ENCODE measurements around the gene CABP5.
"Not testable (repeated sequence)": the region's sequence is repeated elsewhere in the genome, so short reads cannot be mapped to it uniquely, and the experiment has no call there.

Gene CABP5

GRCh38 chr19:48043675-48044258 lies at the start of gene CABP5:
TSS of gene CABP5 (minus strand) at chr19:48044079. CDS start at chr19:48043922, 157 bp downstream.
- no peak within 1 kb of the TSS for H2AFZ ChIP-seq (ENCODE audit: low read depth, low read length, severe bottlenecking)
- H4K20me1 ChIP-seq (ENCODE audit: low read depth, low read length) = no peaks in the 10 kb centered on the region
- no peak within 1 kb of the TSS for H3K4me3 ChIP-seq (ENCODE audit: insufficient read depth, low read length, poor library complexity, severe bottlenecking)
- no peaks in the 10 kb centered on the region for H3K27me3 ChIP-seq (ENCODE audit: low read length)
- H3K79me2 ChIP-seq (ENCODE audit: insufficient read depth, low read length) = no peaks in the 10 kb centered on the region
- no peaks in the 10 kb centered on the region for H3K36me3 ChIP-seq (ENCODE audit: low read length)
- H3K9me2 ChIP-seq (replicated peaks; ENCODE audit: insufficient read depth, low read length) = no peaks in the 10 kb centered on the region
- H3K9me3 ChIP-seq (ENCODE audit: insufficient read depth, low read length) = no peaks in the 10 kb centered on the region
- H3K9ac ChIP-seq (ENCODE audit: low read length) = no peak within 1 kb of the TSS
- H3K27ac ChIP-seq (ENCODE audit: low read depth, low read length) = no peak within 1 kb of the TSS
- H3K4me2 ChIP-seq (ENCODE audit: low read depth, low read length, poor library complexity, severe bottlenecking) = no peak within 1 kb of the TSS
- no peaks in the 10 kb centered on the region for H3F3A ChIP-seq (ENCODE audit: insufficient read depth)
- TF ChIP-seq CTCF (IDR thresholded peaks at IDR 0.05; ENCODE audit: insufficient read depth, low read length, poor library complexity, severe bottlenecking) = no peak
- TF ChIP-seq EZH2phosphoT487 (conservative IDR thresholded peaks at IDR 0.05; ENCODE audit: low read length) = no peak

GRCh38 chr19:48091111-48091718 lies 47.3 kb upstream of the CABP5 start:
- H3K9me3 ChIP-seq (ENCODE audit: insufficient read depth, low read length); H3K27me3 ChIP-seq (ENCODE audit: low read length); H3K9me2 ChIP-seq (replicated peaks; ENCODE audit: insufficient read depth, low read length); H3K36me3 ChIP-seq (ENCODE audit: low read length); H3K9ac ChIP-seq (ENCODE audit: low read length); H3F3A ChIP-seq (ENCODE audit: insufficient read depth); H3K4me3 ChIP-seq (ENCODE audit: insufficient read depth, low read length, poor library complexity, severe bottlenecking); H2AFZ ChIP-seq (ENCODE audit: low read depth, low read length, severe bottlenecking); H3K27ac ChIP-seq (ENCODE audit: low read depth, low read length); H3K4me2 ChIP-seq (ENCODE audit: low read depth, low read length, poor library complexity, severe bottlenecking); H4K20me1 ChIP-seq (ENCODE audit: low read depth, low read length); H3K79me2 ChIP-seq (ENCODE audit: insufficient read depth, low read length): not testable (repeated sequence)

GRCh38 chr19:48090281-48090802 lies 46.5 kb upstream of the CABP5 start:
- Histone ChIP-seq H3F3A (ENCODE audit: insufficient read depth) (no peaks in the 10 kb centered on the region), H4K20me1 (ENCODE audit: low read depth, low read length) (no peaks in the 10 kb centered on the region), H3K27ac (ENCODE audit: low read depth, low read length) (no peak overlapping the region), H3K4me2 (ENCODE audit: low read depth, low read length, poor library complexity, severe bottlenecking) (no peak overlapping the region), H3K9ac (ENCODE audit: low read length) (no peak overlapping the region), H3K27me3 (ENCODE audit: low read length) (no peaks in the 10 kb centered on the region), H3K9me2 (replicated peaks; ENCODE audit: insufficient read depth, low read length) (no peaks in the 10 kb centered on the region), H3K36me3 (ENCODE audit: low read length) (no peaks in the 10 kb centered on the region), H3K9me3 (ENCODE audit: insufficient read depth, low read length) (no peaks in the 10 kb centered on the region), H3K4me3 (ENCODE audit: insufficient read depth, low read length, poor library complexity, severe bottlenecking) (no peak overlapping the region), H3K79me2 (ENCODE audit: insufficient read depth, low read length) (no peaks in the 10 kb centered on the region), H2AFZ (ENCODE audit: low read depth, low read length, severe bottlenecking) (no peak overlapping the region)
- no peak for TF ChIP-seq EZH2phosphoT487 (conservative IDR thresholded peaks at IDR 0.05; ENCODE audit: low read length)
- TF ChIP-seq CTCF (IDR thresholded peaks at IDR 0.05; ENCODE audit: insufficient read depth, low read length, poor library complexity, severe bottlenecking) = no peak

GRCh38 chr19:48088991-48089390 lies 45.1 kb upstream of the CABP5 start:
- not testable (repeated sequence) for H3K9me3 ChIP-seq (ENCODE audit: insufficient read depth, low read length); H3F3A ChIP-seq (ENCODE audit: insufficient read depth); H3K27me3 ChIP-seq (ENCODE audit: low read length); H3K4me3 ChIP-seq (ENCODE audit: insufficient read depth, low read length, poor library complexity, severe bottlenecking); H3K4me2 ChIP-seq (ENCODE audit: low read depth, low read length, poor library complexity, severe bottlenecking); H4K20me1 ChIP-seq (ENCODE audit: low read depth, low read length); H2AFZ ChIP-seq (ENCODE audit: low read depth, low read length, severe bottlenecking); H3K9me2 ChIP-seq (replicated peaks; ENCODE audit: insufficient read depth, low read length); H3K27ac ChIP-seq (ENCODE audit: low read depth, low read length); H3K79me2 ChIP-seq (ENCODE audit: insufficient read depth, low read length); H3K9ac ChIP-seq (ENCODE audit: low read length); H3K36me3 ChIP-seq (ENCODE audit: low read length)
